ENCODE data around the gene ECI2.
A peak's percentile ranks its signal among the peaks of the same experiment; 100 is the strongest.

ECI2 gene

GRCh38 chr6:4138186-4138585 is 2.8 kb upstream of the ECI2 start:
- DNase-seq, result no peak

- no peak for DNase-seq
Observed at GRCh38 chr6:4136354-4136831, 1.0 kb upstream of the ECI2 start.

- DNase-seq, result peak; percentile 95
Observed at GRCh38 chr6:4135665-4136353, 434 bp upstream of the ECI2 start.

- DNase-seq, result no peak
Observed at GRCh38 chr6:4133941-4134838, 1.2 kb downstream of the ECI2 start.

GRCh38 chr6:4130357-4130987 is 4.9 kb downstream of the ECI2 start:
- no peak for DNase-seq

- no peak for DNase-seq
Observed at GRCh38 chr6:4129446-4129845, 5.9 kb downstream of the ECI2 start.

- DNase-seq, result no peak
Observed at GRCh38 chr6:4128748-4129147, 6.6 kb downstream of the ECI2 start.

GRCh38 chr6:4128072-4128471 is 7.3 kb downstream of the ECI2 start:
- no peak for DNase-seq

GRCh38 chr6:4125933-4126864 is 9.2 kb downstream of the ECI2 start:
- DNase-seq, result peak; percentile 95

GRCh38 chr6:4125500-4125899 is 9.9 kb downstream of the ECI2 start:
- DNase-seq, result no peak

- no peak for DNase-seq
Observed at GRCh38 chr6:4124351-4124750, 11.0 kb downstream of the ECI2 start.

- DNase-seq, result no peak
Observed at GRCh38 chr6:4115741-4116140, 19.6 kb downstream of the ECI2 start.

GRCh38 chr6:4114123-4114522 is 21.3 kb downstream of the ECI2 start:
- peak; percentile 47 for DNase-seq

GRCh38 chr6:4113649-4114048 is 21.7 kb downstream of the ECI2 start:
- DNase-seq, result no peak

GRCh38 chr6:4112366-4112765 is 23.0 kb downstream of the ECI2 start:
- no peak for DNase-seq

GRCh38 chr6:4109363-4109815 is 26.0 kb downstream of the ECI2 start:
- DNase-seq, result peak; percentile 78

GRCh38 chr6:4108561-4109093 is 26.7 kb downstream of the ECI2 start:
- DNase-seq, result no peak

- DNase-seq, result no peak
Observed at GRCh38 chr6:4107873-4108272, 27.5 kb downstream of the ECI2 start.

GRCh38 chr6:4105980-4106536 is 29.3 kb downstream of the ECI2 start:
- no peak for DNase-seq

GRCh38 chr6:4103929-4104328 is 31.4 kb downstream of the ECI2 start:
- no peak for DNase-seq

GRCh38 chr6:4102687-4103244 is 32.6 kb downstream of the ECI2 start:
- no peak for DNase-seq

All from HCEC 1CT (cell line).